ENCODE data around the gene EPHB1.

EPHB1 gene

GRCh38 chr3:135172191-135172869 is 377.3 kb downstream of the EPHB1 start:
- no peak for DNase-seq

GRCh38 chr3:135175728-135176277 is 380.7 kb downstream of the EPHB1 start:
- DNase-seq = no peak

GRCh38 chr3:135176881-135177280 is 381.8 kb downstream of the EPHB1 start:
- no peak for DNase-seq

- no peak for DNase-seq
Measured at GRCh38 chr3:135178566-135178965, 383.5 kb downstream of the EPHB1 start.

GRCh38 chr3:135181408-135181807 is 386.3 kb downstream of the EPHB1 start:
- no peak for DNase-seq

- no peak for DNase-seq
Measured at GRCh38 chr3:135182364-135182998, 387.4 kb downstream of the EPHB1 start.

GRCh38 chr3:135190658-135191057 is 395.6 kb downstream of the EPHB1 start:
- no peak for DNase-seq

- no peak for DNase-seq
Measured at GRCh38 chr3:135191708-135192107, 396.6 kb downstream of the EPHB1 start.

GRCh38 chr3:135192929-135193328 is 397.9 kb downstream of the EPHB1 start:
- DNase-seq = no peak

GRCh38 chr3:135197246-135197645 is 402.2 kb downstream of the EPHB1 start:
- DNase-seq = no peak

- no peak for DNase-seq
Measured at GRCh38 chr3:135197856-135198255, 402.8 kb downstream of the EPHB1 start.

- no peak for DNase-seq
Measured at GRCh38 chr3:135199137-135199536, 404.1 kb downstream of the EPHB1 start.

GRCh38 chr3:135203026-135203425 is 408.0 kb downstream of the EPHB1 start:
- no peak for DNase-seq

- no peak for DNase-seq
Measured at GRCh38 chr3:135213213-135213612, 418.2 kb downstream of the EPHB1 start.

GRCh38 chr3:135213822-135214221 is 418.8 kb downstream of the EPHB1 start:
- DNase-seq = no peak

- no peak for DNase-seq
Measured at GRCh38 chr3:135214400-135214799, 419.3 kb downstream of the EPHB1 start.

GRCh38 chr3:135215516-135215915 is 420.5 kb downstream of the EPHB1 start:
- DNase-seq = no peak

GRCh38 chr3:135216659-135217058 is 421.6 kb downstream of the EPHB1 start:
- DNase-seq = no peak

GRCh38 chr3:135217730-135218129 is 422.7 kb downstream of the EPHB1 start:
- DNase-seq = no peak

GRCh38 chr3:135218304-135218703 is 423.2 kb downstream of the EPHB1 start:
- DNase-seq = no peak

GRCh38 chr3:135218782-135219181 is 423.7 kb downstream of the EPHB1 start:
- DNase-seq = no peak

- DNase-seq = no peak
Measured at GRCh38 chr3:135224815-135225362, 429.8 kb downstream of the EPHB1 start.

GRCh38 chr3:135226057-135226456 is 431.0 kb downstream of the EPHB1 start:
- no peak for DNase-seq

GRCh38 chr3:135228201-135228600 is 433.1 kb downstream of the EPHB1 start:
- no peak for DNase-seq

All from cerebellar nuclear complex (tissue), 1 donor.